GF-D8 (cell line): Measurements from ENCODE around the gene CIDEA.

Source experiments
- DNase-seq: peaks from one replicate; lab custom pipeline; 2025; lab: John Stamatoyannopoulos, UW

CIDEA gene

GRCh38 chr18:12321333-12321732 is 67.2 kb downstream of the CIDEA start:
- DNase-seq = no peak

GRCh38 chr18:12324991-12325725 is 71.0 kb downstream of the CIDEA start:
- no peak for DNase-seq

DNA sequence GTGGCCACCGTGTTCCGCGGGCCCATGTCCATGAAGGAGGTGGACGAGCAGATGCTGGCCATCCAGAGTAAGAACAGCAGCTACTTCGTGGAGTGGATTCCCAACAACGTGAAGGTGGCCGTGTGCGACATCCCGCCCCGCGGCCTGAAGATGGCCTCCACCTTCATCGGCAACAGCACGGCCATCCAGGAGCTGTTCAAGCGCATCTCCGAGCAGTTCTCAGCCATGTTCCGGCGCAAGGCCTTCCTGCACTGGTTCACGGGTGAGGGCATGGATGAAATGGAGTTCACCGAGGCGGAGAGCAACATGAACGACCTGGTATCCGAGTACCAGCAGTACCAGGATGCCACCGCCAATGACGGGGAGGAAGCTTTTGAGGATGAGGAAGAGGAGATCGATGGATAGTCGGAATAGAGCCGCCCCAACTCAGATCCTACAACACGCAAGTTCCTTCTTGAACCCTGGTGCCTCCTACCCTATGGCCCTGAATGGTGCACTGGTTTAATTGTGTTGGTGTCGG is 71.6 kb downstream of the CIDEA start:
- no peak for DNase-seq

- DNase-seq = no peak
These were observed 72.7 kb downstream of the CIDEA start for GRCh38 chr18:12326711-12327460.
